PC-3 (cell line): ENCODE data around the gene BIRC7.

ENCODE experiments used
- EZH2 ChIP-seq: fragments of 300-600 bp; sonication (generic); IDR thresholded peaks from one replicate; pipeline ENCODE4 v1.6.1; 2017; ENCODE audit warnings: antibody characterized with exemption, mild to moderate bottlenecking, low read length; ENCODE audit not compliant: unreplicated experiment
- TF ChIP-seq, protein P1 (sequence below): fragments of 300-600 bp; sonication (generic); conservative IDR thresholded peaks from 2 replicates; pipeline ENCODE4 v1.5.1; 2017; ENCODE audit warnings: antibody characterized with exemption, low read depth, mild to moderate bottlenecking, low read length

DNA sequence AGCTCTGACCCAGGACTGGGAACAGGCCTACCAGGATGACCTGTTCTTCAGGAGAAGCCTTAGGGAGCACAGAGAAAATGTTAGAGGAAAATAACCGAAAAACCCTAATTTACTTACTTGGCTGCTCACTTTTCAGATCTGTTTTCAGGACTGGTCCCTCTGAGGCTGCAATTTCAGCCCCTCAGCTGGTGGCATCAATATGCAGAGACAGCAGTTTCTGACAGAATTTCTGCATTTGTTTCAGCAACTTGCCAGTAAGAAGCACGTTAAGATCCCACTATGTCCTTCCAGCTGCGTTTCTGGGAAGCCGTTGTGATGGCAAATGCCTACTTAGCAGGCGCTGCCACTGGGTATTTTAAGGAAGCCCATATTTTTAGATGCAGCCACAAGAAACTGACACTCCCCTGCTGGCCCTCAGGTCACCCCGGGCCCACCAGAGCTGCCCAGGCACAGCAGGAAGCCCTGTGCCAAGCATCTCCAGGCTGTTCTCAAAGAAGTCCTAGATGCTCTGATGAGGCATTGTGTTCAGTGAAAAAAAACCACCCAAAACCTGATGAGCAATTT lies 27.3 kb upstream of the BIRC7 start:
- TF ChIP-seq, protein P1, sequence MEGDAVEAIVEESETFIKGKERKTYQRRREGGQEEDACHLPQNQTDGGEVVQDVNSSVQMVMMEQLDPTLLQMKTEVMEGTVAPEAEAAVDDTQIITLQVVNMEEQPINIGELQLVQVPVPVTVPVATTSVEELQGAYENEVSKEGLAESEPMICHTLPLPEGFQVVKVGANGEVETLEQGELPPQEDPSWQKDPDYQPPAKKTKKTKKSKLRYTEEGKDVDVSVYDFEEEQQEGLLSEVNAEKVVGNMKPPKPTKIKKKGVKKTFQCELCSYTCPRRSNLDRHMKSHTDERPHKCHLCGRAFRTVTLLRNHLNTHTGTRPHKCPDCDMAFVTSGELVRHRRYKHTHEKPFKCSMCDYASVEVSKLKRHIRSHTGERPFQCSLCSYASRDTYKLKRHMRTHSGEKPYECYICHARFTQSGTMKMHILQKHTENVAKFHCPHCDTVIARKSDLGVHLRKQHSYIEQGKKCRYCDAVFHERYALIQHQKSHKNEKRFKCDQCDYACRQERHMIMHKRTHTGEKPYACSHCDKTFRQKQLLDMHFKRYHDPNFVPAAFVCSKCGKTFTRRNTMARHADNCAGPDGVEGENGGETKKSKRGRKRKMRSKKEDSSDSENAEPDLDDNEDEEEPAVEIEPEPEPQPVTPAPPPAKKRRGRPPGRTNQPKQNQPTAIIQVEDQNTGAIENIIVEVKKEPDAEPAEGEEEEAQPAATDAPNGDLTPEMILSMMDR = no peak
- TF ChIP-seq EZH2 = no peak
